Measurements from ENCODE around the gene PSTPIP2. TPM values are rescaled to one million over a fixed set of nuclear protein-coding genes. Genes with fewer than 3 reads are reported as not detected.

PSTPIP2 gene
- total and polyA plus RNA-seq, 2 of the 8 experiments (the other 6 are each of a cell fraction or from before 2014, with no cell fraction given) = 1.8 to 2.4 TPM

GRCh38 chr18:45940724-45941123 lies 131.3 kb downstream of the PSTPIP2 start:
- H2BK5ac ChIP-seq (ENCODE audit: low read depth, low read length) = no peak overlapping the region
- no peaks in the 10 kb centered on the region for H3K79me2 ChIP-seq (ENCODE audit: control insufficient read depth in 1 of 2, insufficient read depth in 2 of 2, low read length in 2 of 2)
- no peak for TF ChIP-seq CTBP2 (IDR thresholded peaks at IDR 0.05; ENCODE audit: borderline replicate concordance, insufficient read depth, insufficient read length, low read length)
- TF ChIP-seq SIRT6 (IDR thresholded peaks at IDR 0.05; ENCODE audit: low read length) = no peak
- no peaks in the 10 kb centered on the region for H3K79me1 ChIP-seq (ENCODE audit: low read depth, low read length)
- H3K27ac ChIP-seq (ENCODE audit: low read depth, low read length) = no peak overlapping the region
- no peak overlapping the region for H3K18ac ChIP-seq (ENCODE audit: extremely low read depth, low read length)
- no peak overlapping the region for H2BK120ac ChIP-seq (replicated peaks; ENCODE audit: low read depth, low read length)
- H4K91ac ChIP-seq (replicated peaks; ENCODE audit: insufficient read length, low read length) = no peak overlapping the region
- POLR2A ChIA-PET (ENCODE audit: partially characterized antibody) = no interaction called here
- H3K4me2 ChIP-seq (ENCODE audit: insufficient read depth in 1 of 2, low read depth in 2 of 2, low read length in 2 of 2) = no peak overlapping the region
- H3K9me3 ChIP-seq (ENCODE audit: insufficient read depth in 2 of 2, low read depth in 1 of 2, low read length in 1 of 2) = no peaks in the 10 kb centered on the region
- H4K5ac ChIP-seq (ENCODE audit: insufficient read length, low read depth, low read length) = no peak overlapping the region
- no peak for DNase-seq (ENCODE audit: low read depth in 1 of 2, low spot score in 2 of 2)
- H3K14ac ChIP-seq (ENCODE audit: insufficient read length) = no peak overlapping the region
- no peak overlapping the region for H2BK12ac ChIP-seq (ENCODE audit: low read depth, low read length)
- no peak overlapping the region for H3K9ac ChIP-seq (replicated peaks in 1 of 4; ENCODE audit: extremely low read depth in 1 of 4, low read depth in 3 of 4, low read length in 3 of 4)
- H4K8ac ChIP-seq (ENCODE audit: extremely low read depth, insufficient read depth, low read length) = no peak overlapping the region
- H2BK15ac ChIP-seq (ENCODE audit: low read length) = no peak overlapping the region
- H2AFZ ChIP-seq (ENCODE audit: low read length) = no peak overlapping the region
- H2BK20ac ChIP-seq (ENCODE audit: low read length) = no peak overlapping the region
- no peak overlapping the region for H3K4me3 ChIP-seq (ENCODE audit: extremely low read depth in 1 of 4, insufficient read depth in 2 of 4, low read depth in 3 of 4, low read length in 4 of 4)
- H3K4ac ChIP-seq (replicated peaks; ENCODE audit: insufficient read length, low read depth, low read length) = no peak overlapping the region
- FAIRE-seq = no peak
- H3K23ac ChIP-seq (ENCODE audit: insufficient read length) = no peak overlapping the region
- H4K20me1 ChIP-seq (replicated peaks in 1 of 2; ENCODE audit: control insufficient read depth in 1 of 2, insufficient read depth in 2 of 2, low read length in 2 of 2) = peaks cover 0 to 2% of the 10 kb centered on the region in 2 experiments
- H3K23me2 ChIP-seq (ENCODE audit: low read depth, low read length) = no peaks in the 10 kb centered on the region
- peaks cover 16 to 43% (median 22%) of the 10 kb centered on the region in 4 experiments; a peak in 7 of 8 replicates for H3K36me3 ChIP-seq (ENCODE audit: control insufficient read depth in 2 of 4, insufficient read depth in 4 of 4, low read length in 3 of 4)
- CTCF ChIA-PET (ENCODE audit: partially characterized antibody) = interaction anchor here (1.2 to 1.9 kb wide), 2 partner anchors 29 to 132 kb away, joined by 4 to 8 read pairs; partner anchors contain the start of gene PSTPIP2
- H3K4me1 ChIP-seq (replicated peaks in 1 of 4; ENCODE audit: control insufficient read depth in 3 of 4, insufficient read depth in 4 of 4, low read length in 3 of 4) = no peaks in the 10 kb centered on the region
- no peaks in the 10 kb centered on the region for H3K27me3 ChIP-seq (replicated peaks in 1 of 4; ENCODE audit: control insufficient read depth in 3 of 4, extremely low read depth in 1 of 4, insufficient read depth in 3 of 4, low read length in 3 of 4)
- no peak overlapping the region for H2AK5ac ChIP-seq (ENCODE audit: low read depth, low read length)
- WGBS, 2 experiments (ENCODE audit: extremely low coverage in 1 of 2, insufficient coverage in 1 of 2, insufficient read length in 1 of 2, insufficient replicate concordance in 2 of 2, low coverage in 1 of 2, low lambda C conversion rate in 2 of 2, missing lambda C conversion rate in 1 of 2) = 81% methylated on average over 2 of the region's 2 CpGs; no CpG with 5 or more reads in 1 of the 2 experiments
- H3K56ac ChIP-seq (replicated peaks; ENCODE audit: insufficient read length, low read depth, low read length) = no peak overlapping the region
